Kidney (tissue), 14 donors: ENCODE data around the gene C1orf21. TPM values are rescaled to one million over a fixed set of nuclear protein-coding genes. Genes with fewer than 3 reads are reported as not detected.

ENCODE experiments used
- DNase-seq, 5 donors: peaks; one replicate each; pipeline ENCODE4 v3.0.0-alpha.2; 2013 to 2020
- FAIRE-seq: peaks from 2 replicates; lab custom pipeline; 2012; peaks lifted over from hg19 to GRCh38; lab: Jason Lieb, UNC
- H3K27ac ChIP-seq, 2 donors: one replicate each; pipeline ENCODE4 v1.7.0; 2013; ENCODE audit warnings: low read depth in 2 of 2, low read length in 2 of 2, inconsistent platforms in 1 of 2
- H3K27me3 ChIP-seq: one replicate; pipeline ENCODE4 v1.7.1; 2013; ENCODE audit warnings: low read length, inconsistent platforms; ENCODE audit not compliant: control insufficient read depth, insufficient read depth
- H3K36me3 ChIP-seq, 3 donors: one replicate each; pipeline versions ENCODE4 v1.7.0 to v1.7.1; 2013; ENCODE audit warnings: low read length in 3 of 3, control low read depth in 1 of 3, inconsistent platforms in 1 of 3; ENCODE audit not compliant: insufficient read depth in 3 of 3, control insufficient read depth in 2 of 3
- H3K4me1 ChIP-seq, 3 donors: one replicate each; pipeline versions ENCODE4 v1.7.0 to v1.7.1; 2013; ENCODE audit warnings: low read length in 3 of 3, inconsistent platforms in 1 of 3, low read depth in 1 of 3; ENCODE audit not compliant: control insufficient read depth in 2 of 3, insufficient read depth in 2 of 3
- H3K4me3 ChIP-seq, 3 donors: one replicate each; pipeline versions ENCODE4 v1.7.0 to v1.8.1; 2013; ENCODE audit warnings: low read length in 3 of 3, control low read depth in 1 of 3, inconsistent platforms in 1 of 3
- H3K9ac ChIP-seq, 3 donors: one replicate each; pipeline versions ENCODE4 v1.7.0 to v1.7.1; 2013; ENCODE audit warnings: low read length in 3 of 3, control low read depth in 1 of 3, inconsistent platforms in 1 of 3
- H3K9me3 ChIP-seq, 3 donors: one replicate each; pipeline versions ENCODE4 v1.7.0 to v1.7.1; 2013; ENCODE audit warnings: low read length in 3 of 3, control low read depth in 1 of 3, inconsistent platforms in 1 of 3; ENCODE audit not compliant: control insufficient read depth in 2 of 3, insufficient read depth in 1 of 3
- CTCF ChIP-seq: IDR thresholded peaks from 3 replicates; pipeline ENCODE4 v1.5.1; 2012; ENCODE audit warnings: mild to moderate bottlenecking, moderate library complexity, borderline replicate concordance; ENCODE audit not compliant: insufficient read depth; ENCODE audit errors: extremely low read depth
- intact Hi-C: fragments of 100-400 bp; cut with DNase I; formaldehyde crosslinking; loops from one replicate; pipeline ENCODE4 v1.11.1; 2022
- polyA plus RNA-seq: library from polyadenylated mRNA; stranded (reverse); fragments of 350-450 nt; fragmentation: Illumina TruSeq; extraction: RNeasy Lipid Tissue Mini Kit (QIAGEN cat#74804); gene quantifications from one replicate; pipeline ENCODE4 v1.2.3, GENCODE V29; 2014; ENCODE audit warnings: low read depth, low replicate concordance; ENCODE audit not compliant: insufficient read depth
- total RNA-seq: library from RNA; stranded (reverse); fragmentation: NEBNext Ultra II Directional; extraction: Animal tissue kit (Norgen Biotek cat#: 25700); gene quantifications from one replicate; pipeline ENCODE4 v1.2.1, GENCODE V29; 2021
- donor health status: control.
- donor health status: control.
- donor health status: control.
- donor health status: control.
- donor health status: control.
- donor health status: DM: yes; HTN: yes; CAD: no.
- donor health status: Normal renal cell carcinoma (clear cell type).

Gene C1orf21
- total and polyA plus RNA-seq, 2 donors from 2014 or later, result 18.3 to 18.6 TPM

GRCh38 chr1:184618851-184619250 lies 232.0 kb downstream of the C1orf21 start:
- Histone ChIP-seq H3K36me3 (no peaks in the 10 kb centered on the region), H3K9me3 (no peaks in the 10 kb centered on the region), H3K9ac (no peak overlapping the region), H3K27me3 (no peaks in the 10 kb centered on the region), H3K4me1 (peaks cover 0 to 3% (median 0%) of the 10 kb centered on the region in 3 donors), H3K4me3 (no peak overlapping the region), H3K27ac (no peak overlapping the region)
- FAIRE-seq (no peak), DNase-seq (no peak)
- no peak for TF ChIP-seq CTCF
- intact Hi-C loops, result no loop called here

- intact Hi-C loops, result no loop called here
- H3K4me3 ChIP-seq, result no peak overlapping the region
- DNase-seq (no peak), FAIRE-seq (no peak)
- no peaks in the 10 kb centered on the region for H3K9me3 ChIP-seq
- TF ChIP-seq CTCF, result no peak
- H3K27me3 ChIP-seq, result no peaks in the 10 kb centered on the region
- no peak overlapping the region for H3K9ac ChIP-seq
- H3K4me1 ChIP-seq, result peaks cover 0 to 3% (median 0%) of the 10 kb centered on the region in 3 donors
- H3K27ac ChIP-seq, result no peak overlapping the region
- no peaks in the 10 kb centered on the region for H3K36me3 ChIP-seq
Observed at GRCh38 chr1:184620469-184620868, 233.6 kb downstream of the C1orf21 start.

- FAIRE-seq, result no peak
- Histone ChIP-seq H3K36me3 (no peaks in the 10 kb centered on the region), H3K4me3 (no peak overlapping the region), H3K27me3 (no peaks in the 10 kb centered on the region), H3K27ac (no peak overlapping the region), H3K4me1 (peaks cover 0 to 3% (median 0%) of the 10 kb centered on the region in 3 donors), H3K9me3 (no peaks in the 10 kb centered on the region), H3K9ac (no peak overlapping the region)
- DNase-seq, result peak in 1 of 5 donors; percentile 57
- intact Hi-C loops, result no loop called here
- no peak for TF ChIP-seq CTCF
Observed at GRCh38 chr1:184621260-184621659, 234.4 kb downstream of the C1orf21 start.
